Gastrocnemius medialis (tissue), 4 donors: ENCODE results near the gene SCN5A. TPM values are rescaled to one million over a fixed set of nuclear protein-coding genes. Genes with fewer than 3 reads are reported as not detected.

Source experiments
- ATAC-seq, 2 donors: fragments of 150-250 bp; one replicate each; pipeline ENCODE4 v1.9.1; 2016
- DNase-seq, 2 donors: peaks; one replicate each; pipeline ENCODE4 v3.0.0-alpha.2; 2019
- H3K27ac ChIP-seq, 4 donors: fragments of 200-600 bp; sonication (generic); 1 replicate in 1 of 4; 2 replicates in 3 of 4; pipeline ENCODE4 v1.5.1; 2016 to 2018; ENCODE audit warnings: mild to moderate bottlenecking in 2 of 4, moderate library complexity in 1 of 4
- H3K27me3 ChIP-seq, 3 donors: fragments of 200-600 bp; sonication (generic) in 2 of 3; 1 replicate in 1 of 3; 2 replicates in 2 of 3; pipeline versions ENCODE4 v1.5.1 to v1.6.0; 2016 to 2019; ENCODE audit warnings: mild to moderate bottlenecking in 1 of 3, moderate library complexity in 1 of 3
- H3K36me3 ChIP-seq, 2 donors: fragments of 200-600 bp; sonication (generic) in 1 of 2; one replicate each; pipeline ENCODE4 v1.5.1; 2017 to 2018
- H3K4me1 ChIP-seq, 2 donors: fragments of 200-600 bp; sonication (generic) in 1 of 2; one replicate each; pipeline ENCODE4 v1.5.1; 2016 to 2017; ENCODE audit warnings: mild to moderate bottlenecking in 2 of 2
- H3K4me3 ChIP-seq, 4 donors: fragments of 200-600 bp; sonication (generic) in 3 of 4; 1 replicate in 1 of 4; 2 replicates in 3 of 4; pipeline ENCODE4 v1.5.1; 2016 to 2019; ENCODE audit warnings: mild to moderate bottlenecking in 2 of 4
- H3K9me3 ChIP-seq, 3 donors: fragments of 200-600 bp; sonication (generic) in 2 of 3; 1 replicate in 1 of 3; 2 replicates in 2 of 3; pipeline ENCODE4 v1.5.1; 2016 to 2019
- POLR2A ChIP-seq, 2 donors: fragments of 450-650 bp; IDR thresholded peaks; one replicate each; pipeline ENCODE4 v1.6.1; 2017; ENCODE audit warnings: antibody characterized with exemption in 2 of 2, mild to moderate bottlenecking in 2 of 2, moderate library complexity in 2 of 2
- in situ Hi-C, 4 donors: fragments of 200-750 bp; cut with MboI; loops; one replicate each; pipeline versions ENCODE4 v1.15.0 to v1.8.0; 2017; ENCODE audit warnings: low sequenced_read_pairs in 4 of 4
- intact Hi-C: fragments of 100-400 bp; cut with DNase I; formaldehyde crosslinking; loops from one replicate; pipeline ENCODE4 v1.15.1; 2023; ENCODE audit warnings: low total_unique reads
- total RNA-seq, 4 donors: library from RNA; depleted of rRNA; stranded (reverse); fragments of >200 nt; gene quantifications; one replicate each; pipeline versions ENCODE4 v1.1.0 to v1.2.3, GENCODE V29; 2016
- TF ChIP-seq, protein P1 (sequence below), 5 experiments: fragments of 450-650 bp in 3 of 5; fragments of 200-600 bp in 2 of 5; sonication (generic) in 2 of 5; IDR thresholded peaks in 4 of 5; conservative IDR thresholded peaks in 1 of 5; 1 replicate in 4 of 5; 2 replicates in 1 of 5; pipeline ENCODE4 v1.5.1; 2016 to 2019; ENCODE audit warnings: antibody characterized with exemption in 5 of 5, mild to moderate bottlenecking in 3 of 5, moderate library complexity in 3 of 5

The SCN5A gene
- total RNA-seq, 4 donors from 2014 or later = 0.05 to 4.3 (median 2.8) TPM; not detected in 1

GRCh38 chr3:38616111-38616510 is 33.4 kb downstream of the SCN5A start:
- no peaks in the 10 kb centered on the region for H3K4me1 ChIP-seq
- in situ Hi-C loops = no loop called here
- no peaks in the 10 kb centered on the region for H3K36me3 ChIP-seq
- DNase-seq = no peak
- TF ChIP-seq POLR2A (IDR thresholded peaks at IDR 0.05) = no peak
- TF ChIP-seq, protein P1, sequence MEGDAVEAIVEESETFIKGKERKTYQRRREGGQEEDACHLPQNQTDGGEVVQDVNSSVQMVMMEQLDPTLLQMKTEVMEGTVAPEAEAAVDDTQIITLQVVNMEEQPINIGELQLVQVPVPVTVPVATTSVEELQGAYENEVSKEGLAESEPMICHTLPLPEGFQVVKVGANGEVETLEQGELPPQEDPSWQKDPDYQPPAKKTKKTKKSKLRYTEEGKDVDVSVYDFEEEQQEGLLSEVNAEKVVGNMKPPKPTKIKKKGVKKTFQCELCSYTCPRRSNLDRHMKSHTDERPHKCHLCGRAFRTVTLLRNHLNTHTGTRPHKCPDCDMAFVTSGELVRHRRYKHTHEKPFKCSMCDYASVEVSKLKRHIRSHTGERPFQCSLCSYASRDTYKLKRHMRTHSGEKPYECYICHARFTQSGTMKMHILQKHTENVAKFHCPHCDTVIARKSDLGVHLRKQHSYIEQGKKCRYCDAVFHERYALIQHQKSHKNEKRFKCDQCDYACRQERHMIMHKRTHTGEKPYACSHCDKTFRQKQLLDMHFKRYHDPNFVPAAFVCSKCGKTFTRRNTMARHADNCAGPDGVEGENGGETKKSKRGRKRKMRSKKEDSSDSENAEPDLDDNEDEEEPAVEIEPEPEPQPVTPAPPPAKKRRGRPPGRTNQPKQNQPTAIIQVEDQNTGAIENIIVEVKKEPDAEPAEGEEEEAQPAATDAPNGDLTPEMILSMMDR (IDR thresholded peaks at IDR 0.05 in 4 of 5, conservative IDR thresholded peaks at IDR 0.05 in 1 of 5) = no peak
- no peak overlapping the region for H3K27ac ChIP-seq
- H3K27me3 ChIP-seq = no peaks in the 10 kb centered on the region
- no peak overlapping the region for H3K4me3 ChIP-seq
- no peaks in the 10 kb centered on the region for H3K9me3 ChIP-seq
- intact Hi-C loops = no loop called here
- ATAC-seq = peak in 1 of 2 donors; percentile 30

- Histone ChIP-seq H3K4me3 (no peak overlapping the region), H3K36me3 (no peaks in the 10 kb centered on the region), H3K9me3 (no peaks in the 10 kb centered on the region), H3K27me3 (no peaks in the 10 kb centered on the region), H3K4me1 (no peaks in the 10 kb centered on the region), H3K27ac (no peak overlapping the region)
- in situ Hi-C loops = no loop called here
- ATAC-seq (no peak), DNase-seq (no peak)
- intact Hi-C loops = no loop called here
- no peak for TF ChIP-seq POLR2A (IDR thresholded peaks at IDR 0.05)
- TF ChIP-seq, protein P1 (IDR thresholded peaks at IDR 0.05 in 4 of 5, conservative IDR thresholded peaks at IDR 0.05 in 1 of 5) = no peak
Observed at GRCh38 chr3:38614651-38615352, 34.7 kb downstream of the SCN5A start.

GRCh38 chr3:38614091-38614490 is 35.4 kb downstream of the SCN5A start:
- H3K27me3 ChIP-seq = no peaks in the 10 kb centered on the region
- in situ Hi-C loops (no loop called here), intact Hi-C loops (no loop called here)
- ATAC-seq (no peak), DNase-seq (no peak)
- TF ChIP-seq POLR2A (IDR thresholded peaks at IDR 0.05) = no peak
- TF ChIP-seq, protein P1 (IDR thresholded peaks at IDR 0.05 in 4 of 5, conservative IDR thresholded peaks at IDR 0.05 in 1 of 5) = no peak
- no peaks in the 10 kb centered on the region for H3K36me3 ChIP-seq
- no peak overlapping the region for H3K27ac ChIP-seq
- no peak overlapping the region for H3K4me3 ChIP-seq
- H3K9me3 ChIP-seq = no peaks in the 10 kb centered on the region
- no peaks in the 10 kb centered on the region for H3K4me1 ChIP-seq

DNA sequence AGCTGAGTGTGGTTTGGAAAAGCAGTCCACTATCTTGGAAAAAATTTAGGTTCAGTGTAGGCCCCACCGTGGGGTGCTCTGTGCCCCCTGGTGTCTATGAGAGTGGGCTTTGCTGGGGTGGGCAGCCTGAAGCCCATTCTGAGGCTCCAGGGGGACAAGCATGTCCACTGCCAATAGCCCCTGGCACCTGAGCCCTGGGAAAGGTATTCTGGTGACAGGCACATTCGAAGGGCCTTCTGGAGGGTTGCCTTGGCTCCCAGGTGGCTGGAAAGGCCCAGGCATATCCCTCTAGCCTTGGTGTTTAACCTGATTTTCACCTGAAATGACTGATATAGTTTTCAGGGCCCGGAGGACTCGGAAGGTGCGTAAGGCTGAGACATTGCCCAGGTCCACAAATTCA is 36.1 kb downstream of the SCN5A start:
- TF ChIP-seq, protein P1 (IDR thresholded peaks at IDR 0.05 in 4 of 5, conservative IDR thresholded peaks at IDR 0.05 in 1 of 5) = no peak
- no peak for TF ChIP-seq POLR2A (IDR thresholded peaks at IDR 0.05)
- DNase-seq (no peak), ATAC-seq (no peak)
- intact Hi-C loops (no loop called here), in situ Hi-C loops (no loop called here)
- Histone ChIP-seq H3K36me3 (no peaks in the 10 kb centered on the region), H3K4me1 (no peaks in the 10 kb centered on the region), H3K4me3 (no peak overlapping the region), H3K27ac (no peak overlapping the region), H3K9me3 (no peaks in the 10 kb centered on the region), H3K27me3 (no peaks in the 10 kb centered on the region)

DNA sequence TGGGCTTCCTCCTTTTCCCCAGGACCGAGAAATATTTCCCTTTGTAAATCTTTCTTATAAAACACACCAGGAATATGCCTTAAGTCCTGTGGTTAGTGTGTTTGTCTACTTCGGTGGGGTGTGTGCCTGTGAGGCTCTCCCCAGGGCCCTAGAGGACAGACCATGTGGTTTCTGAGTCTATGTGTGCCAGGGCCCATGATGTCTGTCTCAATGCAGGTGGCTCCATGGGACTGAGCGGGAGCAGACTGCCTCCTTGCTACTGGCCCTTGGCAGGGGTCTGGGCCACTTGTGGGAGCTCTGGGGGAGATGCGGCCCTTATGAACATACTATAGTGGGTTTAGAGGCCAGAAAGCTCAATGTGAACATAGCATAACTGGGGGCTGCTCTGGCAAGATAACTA is 37.6 kb downstream of the SCN5A start:
- in situ Hi-C loops = no loop called here
- H3K36me3 ChIP-seq = no peaks in the 10 kb centered on the region
- H3K4me3 ChIP-seq = no peak overlapping the region
- H3K4me1 ChIP-seq = no peaks in the 10 kb centered on the region
- ATAC-seq (no peak), DNase-seq (no peak)
- intact Hi-C loops = no loop called here
- TF ChIP-seq, protein P1 (IDR thresholded peaks at IDR 0.05 in 4 of 5, conservative IDR thresholded peaks at IDR 0.05 in 1 of 5) = no peak
- TF ChIP-seq POLR2A (IDR thresholded peaks at IDR 0.05) = no peak
- no peaks in the 10 kb centered on the region for H3K27me3 ChIP-seq
- no peak overlapping the region for H3K27ac ChIP-seq
- no peaks in the 10 kb centered on the region for H3K9me3 ChIP-seq
